ENCODE results near the gene CD27.

DNA sequence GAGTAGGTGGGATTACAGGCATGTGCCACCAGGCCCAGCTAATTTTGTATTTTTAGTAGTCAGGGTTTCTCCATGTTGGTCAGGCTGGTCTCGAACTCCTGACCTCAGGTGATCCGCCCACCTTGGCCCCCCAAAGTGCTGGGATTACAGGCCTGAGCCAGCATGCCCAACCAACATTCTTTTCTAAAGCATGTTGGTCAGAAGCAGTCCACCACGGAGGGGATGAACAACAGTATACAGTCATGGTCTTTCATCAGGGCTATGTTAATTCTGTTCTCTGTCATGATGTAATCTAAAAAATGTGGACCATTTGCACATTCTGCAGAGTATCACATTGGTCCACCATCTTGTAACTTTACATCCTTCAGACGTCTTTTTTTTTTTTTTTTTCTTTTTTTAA, 44.7 kb downstream of the CD27 start:
- no peak for TF ChIP-seq FOSL2 (IDR thresholded peaks at IDR 0.05; ENCODE audit: borderline replicate concordance, low read depth)
- TF ChIP-seq, protein P1, sequence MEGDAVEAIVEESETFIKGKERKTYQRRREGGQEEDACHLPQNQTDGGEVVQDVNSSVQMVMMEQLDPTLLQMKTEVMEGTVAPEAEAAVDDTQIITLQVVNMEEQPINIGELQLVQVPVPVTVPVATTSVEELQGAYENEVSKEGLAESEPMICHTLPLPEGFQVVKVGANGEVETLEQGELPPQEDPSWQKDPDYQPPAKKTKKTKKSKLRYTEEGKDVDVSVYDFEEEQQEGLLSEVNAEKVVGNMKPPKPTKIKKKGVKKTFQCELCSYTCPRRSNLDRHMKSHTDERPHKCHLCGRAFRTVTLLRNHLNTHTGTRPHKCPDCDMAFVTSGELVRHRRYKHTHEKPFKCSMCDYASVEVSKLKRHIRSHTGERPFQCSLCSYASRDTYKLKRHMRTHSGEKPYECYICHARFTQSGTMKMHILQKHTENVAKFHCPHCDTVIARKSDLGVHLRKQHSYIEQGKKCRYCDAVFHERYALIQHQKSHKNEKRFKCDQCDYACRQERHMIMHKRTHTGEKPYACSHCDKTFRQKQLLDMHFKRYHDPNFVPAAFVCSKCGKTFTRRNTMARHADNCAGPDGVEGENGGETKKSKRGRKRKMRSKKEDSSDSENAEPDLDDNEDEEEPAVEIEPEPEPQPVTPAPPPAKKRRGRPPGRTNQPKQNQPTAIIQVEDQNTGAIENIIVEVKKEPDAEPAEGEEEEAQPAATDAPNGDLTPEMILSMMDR (IDR thresholded peaks at IDR 0.05): no peak
- TF ChIP-seq GABPA (IDR thresholded peaks at IDR 0.05; ENCODE audit: low read depth): no peak
- no peak for TF ChIP-seq GATA2 (CRISPR knock-in tag; IDR thresholded peaks at IDR 0.05)
- no peak for TF ChIP-seq EZH2phosphoT487 (IDR thresholded peaks at IDR 0.05; ENCODE audit: borderline replicate concordance, low read depth)
- no peak for TF ChIP-seq RAD21 (IDR thresholded peaks at IDR 0.05; ENCODE audit: low read length)
- no peak for TF ChIP-seq POLR2AphosphoS5 (IDR thresholded peaks at IDR 0.05; ENCODE audit: low read depth, low read length)
- TF ChIP-seq NRF1 (IDR thresholded peaks at IDR 0.05; ENCODE audit: low read depth, low read length): no peak
- no peak for TF ChIP-seq RCOR1 (IDR thresholded peaks at IDR 0.05; ENCODE audit: low read length)
- TF ChIP-seq, protein P2, sequence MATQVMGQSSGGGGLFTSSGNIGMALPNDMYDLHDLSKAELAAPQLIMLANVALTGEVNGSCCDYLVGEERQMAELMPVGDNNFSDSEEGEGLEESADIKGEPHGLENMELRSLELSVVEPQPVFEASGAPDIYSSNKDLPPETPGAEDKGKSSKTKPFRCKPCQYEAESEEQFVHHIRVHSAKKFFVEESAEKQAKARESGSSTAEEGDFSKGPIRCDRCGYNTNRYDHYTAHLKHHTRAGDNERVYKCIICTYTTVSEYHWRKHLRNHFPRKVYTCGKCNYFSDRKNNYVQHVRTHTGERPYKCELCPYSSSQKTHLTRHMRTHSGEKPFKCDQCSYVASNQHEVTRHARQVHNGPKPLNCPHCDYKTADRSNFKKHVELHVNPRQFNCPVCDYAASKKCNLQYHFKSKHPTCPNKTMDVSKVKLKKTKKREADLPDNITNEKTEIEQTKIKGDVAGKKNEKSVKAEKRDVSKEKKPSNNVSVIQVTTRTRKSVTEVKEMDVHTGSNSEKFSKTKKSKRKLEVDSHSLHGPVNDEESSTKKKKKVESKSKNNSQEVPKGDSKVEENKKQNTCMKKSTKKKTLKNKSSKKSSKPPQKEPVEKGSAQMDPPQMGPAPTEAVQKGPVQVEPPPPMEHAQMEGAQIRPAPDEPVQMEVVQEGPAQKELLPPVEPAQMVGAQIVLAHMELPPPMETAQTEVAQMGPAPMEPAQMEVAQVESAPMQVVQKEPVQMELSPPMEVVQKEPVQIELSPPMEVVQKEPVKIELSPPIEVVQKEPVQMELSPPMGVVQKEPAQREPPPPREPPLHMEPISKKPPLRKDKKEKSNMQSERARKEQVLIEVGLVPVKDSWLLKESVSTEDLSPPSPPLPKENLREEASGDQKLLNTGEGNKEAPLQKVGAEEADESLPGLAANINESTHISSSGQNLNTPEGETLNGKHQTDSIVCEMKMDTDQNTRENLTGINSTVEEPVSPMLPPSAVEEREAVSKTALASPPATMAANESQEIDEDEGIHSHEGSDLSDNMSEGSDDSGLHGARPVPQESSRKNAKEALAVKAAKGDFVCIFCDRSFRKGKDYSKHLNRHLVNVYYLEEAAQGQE (IDR thresholded peaks at IDR 0.05; ENCODE audit: low read depth, low read length): no peak
- no peak for TF ChIP-seq EP300 (IDR thresholded peaks at IDR 0.05; ENCODE audit: borderline replicate concordance in 1 of 2, low read depth in 1 of 2, low read length in 1 of 2)
- no peak for TF ChIP-seq RFX5 (IDR thresholded peaks at IDR 0.05; ENCODE audit: low read length)
- TF ChIP-seq, protein P3, sequence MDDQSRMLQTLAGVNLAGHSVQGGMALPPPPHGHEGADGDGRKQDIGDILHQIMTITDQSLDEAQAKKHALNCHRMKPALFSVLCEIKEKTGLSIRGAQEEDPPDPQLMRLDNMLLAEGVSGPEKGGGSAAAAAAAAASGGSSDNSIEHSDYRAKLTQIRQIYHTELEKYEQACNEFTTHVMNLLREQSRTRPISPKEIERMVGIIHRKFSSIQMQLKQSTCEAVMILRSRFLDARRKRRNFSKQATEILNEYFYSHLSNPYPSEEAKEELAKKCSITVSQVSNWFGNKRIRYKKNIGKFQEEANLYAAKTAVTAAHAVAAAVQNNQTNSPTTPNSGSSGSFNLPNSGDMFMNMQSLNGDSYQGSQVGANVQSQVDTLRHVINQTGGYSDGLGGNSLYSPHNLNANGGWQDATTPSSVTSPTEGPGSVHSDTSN (IDR thresholded peaks at IDR 0.05): no peak

Measured in SK-N-SH (cell line).